GM19025 (cell line): ENCODE data around the gene ANKRD60.

Source experiments
- ATAC-seq: cut with Tn5 transposase; IDR thresholded peaks from one replicate; pipeline ENCODE4 v1.9.1; 2021; ENCODE audit warnings: mild to moderate bottlenecking, low read depth, moderate library complexity; ENCODE audit not compliant: unreplicated experiment

Gene ANKRD60

DNA sequence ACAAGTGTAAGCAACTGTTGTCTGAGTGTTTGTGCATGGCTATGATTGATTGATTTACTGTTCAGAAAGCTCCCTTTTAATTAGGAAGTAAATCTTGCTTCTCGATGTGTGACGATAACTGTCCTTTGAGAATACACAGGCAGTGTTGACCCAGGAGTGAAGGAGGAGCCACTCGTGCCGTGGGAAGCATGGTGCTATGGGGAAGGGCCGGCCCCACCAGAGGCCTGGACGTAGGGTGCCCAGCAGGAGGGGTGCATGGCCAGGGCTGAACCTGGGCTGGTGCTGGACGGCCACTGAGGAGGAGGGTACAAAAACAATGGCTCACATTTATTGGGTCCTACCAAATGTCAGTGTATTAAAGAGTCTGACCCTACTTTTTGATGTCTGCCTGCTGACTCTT is 60.7 kb downstream of the ANKRD60 start:
- ATAC-seq: no peak
